GM18909 (cell line): Measurements from ENCODE around the gene TRIM59.
A peak's percentile ranks its signal among the peaks of the same experiment; 100 is the strongest.
"Not testable (repeated sequence)": the region's sequence is repeated elsewhere in the genome, so short reads cannot be mapped to it uniquely, and the experiment has no call there.

Experiments used
- ATAC-seq: cut with Tn5 transposase; IDR thresholded peaks from one replicate; pipeline ENCODE4 v1.9.1; 2021; ENCODE audit warnings: mild to moderate bottlenecking; ENCODE audit not compliant: unreplicated experiment, poor library complexity

TRIM59 gene

DNA sequence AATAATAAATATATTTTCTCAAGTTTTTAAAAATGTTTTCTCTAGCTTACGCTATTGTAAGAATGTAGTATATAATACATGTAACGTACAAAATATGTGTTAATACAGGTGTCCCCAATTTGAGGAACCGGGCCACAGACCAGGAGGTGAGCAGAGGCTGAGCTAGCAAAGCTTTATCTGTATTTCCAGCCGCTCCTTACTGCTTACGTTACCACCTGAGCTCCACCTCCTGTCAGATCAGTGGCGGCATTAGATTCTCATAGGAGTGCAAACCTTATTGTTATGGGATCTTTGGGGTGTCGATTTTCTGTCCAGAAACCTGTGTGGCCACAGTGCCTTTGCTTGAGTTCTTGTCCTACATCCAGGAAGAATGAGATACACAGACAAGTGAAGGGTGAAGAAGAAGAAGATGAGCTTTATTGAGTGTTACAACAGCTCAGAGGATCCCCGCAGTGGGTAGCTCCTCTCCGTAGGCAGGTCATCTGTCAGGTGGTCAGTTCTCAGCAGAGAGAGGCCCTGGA is 9.9 kb upstream of the TRIM59 start:
- no peak for ATAC-seq

DNA sequence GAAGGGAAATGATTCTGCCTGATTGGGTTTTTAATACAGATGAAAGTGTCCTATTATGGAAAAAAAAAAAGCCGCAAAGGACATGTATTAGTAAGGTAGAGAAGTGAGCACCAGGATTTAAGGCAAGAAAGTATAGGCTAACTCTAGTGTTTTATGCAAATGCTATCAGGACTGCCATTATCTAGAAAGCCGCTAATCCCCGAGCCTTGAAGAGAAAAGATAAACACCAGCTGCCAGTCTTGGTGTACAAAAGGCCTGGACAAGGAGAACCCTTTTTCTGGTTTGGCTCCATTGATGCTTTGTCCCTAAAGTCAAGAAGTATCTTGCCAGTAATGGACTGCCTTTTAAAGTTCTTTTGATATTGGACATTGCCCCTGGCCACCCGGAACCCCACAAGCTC is 8.6 kb upstream of the TRIM59 start:
- no peak for ATAC-seq

DNA sequence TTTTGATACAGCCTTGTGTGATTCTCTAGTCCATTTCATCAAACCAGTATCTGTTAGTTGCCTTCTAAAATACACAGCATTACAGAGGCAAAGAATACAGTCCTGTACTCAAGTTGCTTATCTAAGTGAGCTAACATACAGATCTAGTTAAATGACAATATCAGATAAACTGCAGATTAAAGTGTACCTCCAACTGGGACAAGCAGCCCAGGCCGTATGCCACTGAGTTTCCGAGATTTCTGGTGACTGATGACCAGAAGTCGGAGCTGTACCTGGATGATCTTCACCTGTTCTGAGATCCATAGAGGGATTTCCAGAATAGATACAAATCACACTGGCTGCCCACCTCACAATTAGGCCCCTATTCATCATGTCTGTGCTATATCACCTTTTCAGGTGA is 6.3 kb upstream of the TRIM59 start:
- no peak for ATAC-seq

DNA sequence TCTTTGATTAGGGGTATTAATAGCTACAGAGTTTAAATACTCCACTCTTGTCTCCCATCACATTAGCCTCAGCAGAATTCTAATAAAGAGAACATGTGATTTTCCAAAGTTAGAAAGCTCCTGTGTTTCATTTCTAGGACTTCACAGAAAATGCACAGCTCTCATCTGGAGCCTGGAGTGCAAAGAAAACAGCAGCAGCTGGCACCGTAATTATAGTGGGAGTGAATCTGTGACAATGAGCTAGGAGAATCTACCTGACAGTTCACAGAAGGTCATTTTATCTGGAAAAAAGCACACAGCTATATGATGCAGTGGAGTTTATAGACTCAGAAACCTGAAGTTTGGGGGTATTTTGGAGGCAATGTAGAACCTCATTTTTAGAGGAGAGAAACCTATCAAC is 5.4 kb upstream of the TRIM59 start:
- no peak for ATAC-seq

DNA sequence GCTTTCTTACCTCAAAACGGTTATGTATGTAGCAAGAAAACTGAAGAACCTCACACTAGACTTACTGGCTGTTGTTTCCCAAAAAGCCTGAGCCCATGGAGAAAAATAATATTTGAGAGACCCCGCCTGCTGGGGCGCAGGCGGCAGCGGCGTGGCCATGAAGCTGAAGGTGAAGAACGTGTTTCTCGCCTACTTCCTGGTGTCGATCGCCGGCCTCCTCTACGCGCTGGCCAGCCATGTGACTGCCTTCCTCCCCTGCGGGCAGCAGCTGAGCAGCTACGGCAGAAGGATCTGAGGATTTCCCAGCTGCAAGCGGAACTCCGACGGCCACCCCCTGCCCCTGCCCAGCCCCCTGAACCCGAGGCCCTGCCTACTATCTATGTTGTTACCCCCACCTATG is 2.7 kb upstream of the TRIM59 start:
- ATAC-seq, result not testable (repeated sequence)

DNA sequence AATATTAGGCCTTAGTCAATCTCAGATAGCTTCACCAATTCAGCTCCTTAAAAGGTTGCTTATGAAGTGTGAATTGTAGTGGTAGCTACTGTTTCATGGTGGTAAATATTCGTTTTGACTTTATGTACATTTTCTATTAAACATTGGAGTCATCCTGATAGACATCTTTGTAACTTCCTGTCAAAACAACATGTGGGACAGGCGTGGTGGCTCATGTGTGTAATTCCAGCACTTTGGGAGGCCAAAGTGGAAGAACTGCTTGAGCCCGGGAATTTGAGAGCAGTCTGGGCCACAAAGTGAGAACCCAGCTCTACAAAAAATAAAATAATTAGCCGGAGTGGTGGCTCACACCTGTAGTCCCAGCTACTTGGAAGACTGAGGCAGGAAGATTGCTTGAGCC is 2.0 kb upstream of the TRIM59 start:
- no peak for ATAC-seq

DNA sequence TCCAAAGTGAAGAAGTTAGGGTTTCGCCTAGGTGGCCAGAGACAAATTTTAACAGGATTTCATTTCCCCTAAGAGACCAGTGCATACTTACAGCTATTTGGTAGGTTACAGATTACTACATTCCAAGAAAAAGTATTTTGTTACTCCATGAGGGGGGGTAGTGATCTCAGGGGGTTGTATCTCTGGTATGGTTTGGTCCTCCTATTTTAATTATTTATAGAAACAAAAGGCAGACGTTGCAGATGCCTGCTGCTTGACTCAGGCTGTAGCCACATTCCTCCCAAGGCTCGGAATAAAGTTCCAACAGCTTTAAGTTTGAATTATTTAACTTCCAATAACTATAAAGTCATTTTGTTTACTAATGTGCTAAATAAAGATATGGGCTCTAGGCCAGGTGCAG is 1.3 kb upstream of the TRIM59 start:
- no peak for ATAC-seq

DNA sequence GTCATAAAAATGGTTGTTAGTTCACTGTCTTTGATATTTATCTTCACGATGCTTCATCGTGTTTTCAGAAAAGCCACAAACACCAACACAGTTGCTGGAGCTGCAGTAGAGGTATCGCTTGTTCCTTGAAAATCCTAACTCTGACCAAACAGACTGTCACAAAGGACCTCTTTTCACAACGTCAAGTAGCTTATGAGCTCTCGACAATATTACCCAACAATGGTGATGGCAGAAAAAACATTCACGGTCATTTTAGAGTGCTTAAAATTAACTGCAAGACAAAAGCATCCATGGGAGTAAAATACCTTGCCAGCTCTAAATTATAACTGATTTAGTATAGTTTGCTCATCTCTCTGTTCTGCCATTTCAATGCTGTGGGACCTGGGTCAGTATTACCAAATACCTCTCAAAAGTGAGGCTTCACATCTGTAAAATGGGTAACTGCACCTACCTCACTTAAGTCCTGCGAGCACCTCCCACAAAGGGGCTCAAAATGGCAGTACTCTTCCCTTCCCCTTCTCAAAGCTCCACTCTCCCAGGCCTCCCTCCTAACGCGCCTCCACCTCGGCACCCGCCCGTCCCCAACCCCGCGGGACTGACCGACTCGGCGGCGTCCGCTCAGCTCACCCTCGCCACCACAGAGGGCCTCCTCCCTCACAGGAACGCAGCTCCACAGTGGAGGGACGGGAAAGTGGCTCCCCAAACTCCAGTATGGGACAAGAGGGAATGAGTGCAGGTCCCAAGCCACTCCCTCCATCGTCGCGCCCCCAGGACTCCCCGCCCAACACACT is 546 bp downstream of the TRIM59 start:
- ATAC-seq, result peak; percentile 41

DNA sequence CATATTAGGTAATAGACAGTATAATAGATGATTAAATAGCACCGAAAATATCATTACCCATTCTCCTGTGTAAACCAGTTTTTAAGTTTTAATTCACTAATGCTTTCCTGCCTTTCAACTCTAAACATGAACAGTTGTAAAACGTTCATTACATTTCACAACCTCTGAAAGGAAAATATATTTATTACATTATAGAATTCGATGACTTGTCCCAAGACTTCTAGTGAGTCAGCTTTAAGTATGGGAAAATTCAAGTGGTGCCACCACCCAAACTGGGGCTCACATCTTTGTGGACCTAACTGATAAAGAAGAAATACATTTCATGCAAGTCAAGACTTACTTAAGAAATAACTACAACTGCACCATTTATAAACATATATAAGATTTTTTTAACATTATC is 2.0 kb downstream of the TRIM59 start:
- ATAC-seq, result no peak

DNA sequence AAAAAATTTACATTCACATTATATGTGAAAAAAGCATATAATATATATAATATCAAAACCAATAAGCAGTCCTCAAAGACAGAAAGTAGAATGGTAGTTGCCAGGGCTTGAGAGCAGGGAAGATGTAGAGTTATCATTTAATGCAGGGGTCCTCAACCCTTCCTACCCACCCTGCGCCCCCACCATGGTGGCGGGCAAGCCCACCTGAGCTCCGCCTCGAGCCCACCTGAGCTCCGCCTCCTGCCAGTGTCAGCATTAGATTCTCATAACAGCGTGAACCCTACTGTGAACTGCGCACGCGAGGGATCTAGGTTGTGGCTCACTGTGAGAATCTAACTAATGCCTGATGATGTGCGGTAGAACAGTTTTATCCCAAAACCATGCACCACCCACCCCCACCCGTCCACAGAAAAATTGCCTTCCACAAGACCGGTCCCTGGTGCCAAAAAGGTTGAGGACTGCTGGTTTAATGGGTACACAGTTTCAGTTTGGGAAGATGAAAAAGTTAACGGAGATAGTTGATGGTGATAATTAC is 3.0 kb downstream of the TRIM59 start:
- no peak for ATAC-seq

DNA sequence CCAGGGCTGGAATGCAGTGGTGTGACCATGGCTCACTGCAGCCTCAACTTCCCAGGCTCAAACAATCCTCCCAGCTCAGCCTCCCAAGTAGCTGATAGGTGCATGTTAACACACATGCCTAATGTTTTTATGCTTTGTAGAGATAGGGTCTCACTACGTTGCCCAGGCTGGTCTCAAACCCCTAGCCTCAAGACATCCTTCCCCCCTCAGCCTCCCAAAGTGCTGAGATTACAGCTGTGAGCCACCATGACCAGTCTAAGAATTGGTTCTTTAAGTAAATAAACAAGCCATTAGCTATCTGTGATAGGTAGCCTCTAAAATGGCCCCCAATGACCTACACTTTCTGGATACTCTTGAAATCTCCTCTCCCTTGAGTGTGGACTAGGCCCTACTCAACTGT is 3.7 kb downstream of the TRIM59 start:
- no peak for ATAC-seq

DNA sequence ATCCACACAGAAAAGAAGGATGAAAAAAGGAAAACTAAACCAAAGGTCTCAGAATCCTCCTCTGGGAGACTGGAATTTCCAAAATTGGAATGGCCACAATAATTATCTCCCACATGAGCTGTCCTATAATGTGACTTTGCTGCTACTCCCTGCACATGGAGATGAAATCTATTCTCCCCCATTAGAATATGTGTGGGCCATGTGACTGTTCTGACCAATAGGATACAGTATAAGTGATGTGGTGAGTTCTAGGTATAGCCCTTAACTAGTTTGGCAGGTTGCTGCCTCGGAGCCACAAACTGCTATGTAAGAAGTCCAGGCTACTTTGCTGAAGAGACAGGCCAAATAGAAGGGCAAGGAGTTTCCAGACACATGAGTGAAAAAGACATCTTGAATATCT is 5.2 kb downstream of the TRIM59 start:
- no peak for ATAC-seq

DNA sequence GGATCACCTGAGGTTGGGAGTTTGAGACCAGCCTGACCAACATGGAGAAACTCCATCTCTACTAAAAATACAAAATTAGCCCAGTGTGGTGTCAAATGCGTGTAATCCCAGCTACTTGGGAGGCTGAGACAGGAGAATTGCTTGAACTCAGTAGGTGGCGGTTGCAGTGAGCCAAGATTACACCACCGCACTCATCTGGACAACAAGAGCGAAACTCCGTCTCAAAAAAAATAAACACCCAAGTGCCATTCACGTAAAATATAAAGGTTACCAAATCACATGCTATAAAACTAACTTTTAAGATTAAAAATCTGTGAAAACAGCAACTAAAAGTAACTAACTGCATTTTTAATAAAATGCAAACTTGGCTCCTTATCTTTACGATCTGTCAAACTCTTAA is 8.9 kb downstream of the TRIM59 start:
- no peak for ATAC-seq

DNA sequence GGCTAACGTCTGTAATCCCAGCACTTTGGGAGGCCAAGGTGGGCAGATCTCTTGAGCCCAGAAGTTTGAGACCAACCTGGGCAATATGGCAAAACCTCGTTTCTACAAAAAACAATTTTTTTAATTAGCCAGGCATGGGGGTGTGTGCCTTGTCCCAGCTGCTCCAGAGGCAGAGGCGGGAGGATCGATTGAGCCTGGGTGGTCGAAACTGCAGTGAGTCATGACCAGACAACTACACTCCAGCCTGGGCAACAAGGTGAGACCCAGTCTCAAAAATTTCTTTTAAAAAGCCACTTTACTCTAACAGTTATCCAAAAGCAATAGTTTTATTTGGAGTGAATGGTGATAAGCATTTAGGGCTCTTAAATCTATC is 12.5 kb downstream of the TRIM59 start:
- no peak for ATAC-seq

DNA sequence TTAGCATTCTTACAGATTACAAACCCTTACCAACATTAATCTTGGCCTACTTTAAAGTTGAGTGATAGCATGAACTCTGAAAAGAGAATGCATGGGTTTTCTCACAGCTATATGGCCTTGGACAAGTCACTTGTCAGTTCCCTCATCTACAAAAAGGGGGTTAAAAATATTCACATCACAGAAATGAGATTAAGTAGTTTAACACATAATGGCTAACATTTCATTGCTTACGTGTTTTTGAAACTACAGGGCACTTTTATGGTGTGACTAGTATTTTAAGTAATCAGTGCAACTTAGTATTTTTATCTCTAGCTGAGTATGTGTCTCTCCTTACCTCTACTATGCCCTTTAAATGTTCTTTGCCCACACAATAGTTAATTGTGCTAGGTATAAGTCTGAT is 13.8 kb downstream of the TRIM59 start:
- ATAC-seq, result no peak

DNA sequence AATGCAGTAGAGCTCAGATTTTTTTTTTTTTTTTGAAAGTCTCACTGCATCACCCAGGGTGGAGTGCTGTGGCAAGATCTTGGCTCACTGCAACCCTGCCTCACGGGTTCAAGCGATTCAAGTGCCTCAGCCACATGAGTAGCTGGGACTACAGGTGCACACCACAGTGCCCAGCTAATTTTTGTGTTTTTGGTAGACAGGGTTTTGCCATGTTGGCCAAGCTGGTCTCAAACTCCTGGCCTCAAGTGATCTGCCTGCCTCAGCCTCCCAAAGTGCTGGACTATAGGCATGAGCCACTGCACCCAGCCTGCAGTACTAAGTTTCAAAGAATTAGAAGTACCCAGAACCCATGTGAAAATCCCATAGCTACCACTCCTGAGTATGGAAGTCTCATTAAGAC is 14.5 kb downstream of the TRIM59 start:
- no peak for ATAC-seq

DNA sequence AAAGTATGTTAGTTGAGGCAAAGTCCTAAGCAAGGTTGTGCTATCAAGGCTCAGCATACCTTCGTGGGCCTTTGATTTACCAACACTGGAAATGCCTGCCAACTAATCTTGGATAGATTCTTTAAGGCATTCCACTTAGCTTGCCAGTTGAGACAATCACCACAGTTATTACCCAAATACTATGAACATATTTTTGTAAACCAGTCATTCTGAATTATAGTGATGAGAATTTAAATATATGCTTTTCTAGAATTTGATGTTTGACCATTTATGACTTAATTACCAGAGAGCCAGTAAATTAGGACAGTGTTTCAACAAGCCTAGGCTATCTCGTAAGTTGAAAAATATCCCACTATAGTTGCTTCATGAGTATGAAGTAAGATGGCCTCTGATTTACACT is 15.5 kb downstream of the TRIM59 start:
- no peak for ATAC-seq

DNA sequence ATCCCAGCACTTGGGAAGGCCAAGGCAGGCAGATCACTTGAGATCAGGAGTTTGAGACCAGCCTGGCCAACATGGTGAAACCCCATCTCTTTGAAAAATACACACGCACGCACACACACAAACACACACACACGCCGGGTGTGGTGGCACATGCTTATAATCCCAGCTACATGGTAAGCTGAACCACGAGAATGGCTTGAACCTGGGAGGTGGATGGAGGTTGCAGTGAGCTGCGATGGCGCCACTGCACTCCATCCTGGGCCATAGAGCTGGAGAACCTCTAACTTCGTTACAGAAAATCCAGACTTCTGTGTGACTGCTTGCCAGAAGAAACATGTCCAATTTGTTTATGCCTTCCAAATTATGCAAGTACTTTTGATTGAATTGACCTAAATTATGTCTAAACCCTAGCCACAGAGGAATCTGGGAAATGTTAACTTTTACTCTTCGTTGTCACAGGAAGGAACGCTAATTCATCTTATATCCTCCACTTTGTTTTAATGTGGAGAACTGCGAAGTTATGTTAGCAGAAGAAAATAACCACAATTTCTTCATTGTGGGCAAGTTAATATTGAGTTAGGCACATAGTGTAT is 21.7 kb downstream of the TRIM59 start:
- no peak for ATAC-seq

DNA sequence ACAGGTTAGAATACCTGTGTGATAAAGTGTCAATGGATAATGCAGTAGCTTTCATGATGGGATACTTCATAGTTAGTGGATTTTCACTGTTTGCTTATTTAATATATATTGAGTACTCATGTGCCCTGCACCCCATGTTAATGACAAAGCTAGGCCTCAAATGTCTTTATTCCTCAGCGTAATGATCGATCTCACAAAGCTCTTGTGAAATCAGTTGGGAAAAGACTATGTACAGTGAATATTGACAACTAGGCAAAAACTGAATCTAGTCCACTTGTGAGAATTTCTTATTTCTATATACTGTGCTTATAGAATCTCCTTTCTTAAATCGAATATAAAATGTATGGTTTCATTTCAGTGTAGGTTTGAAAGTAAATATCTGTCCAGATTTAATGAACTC is 32.3 kb downstream of the TRIM59 start:
- no peak for ATAC-seq

DNA sequence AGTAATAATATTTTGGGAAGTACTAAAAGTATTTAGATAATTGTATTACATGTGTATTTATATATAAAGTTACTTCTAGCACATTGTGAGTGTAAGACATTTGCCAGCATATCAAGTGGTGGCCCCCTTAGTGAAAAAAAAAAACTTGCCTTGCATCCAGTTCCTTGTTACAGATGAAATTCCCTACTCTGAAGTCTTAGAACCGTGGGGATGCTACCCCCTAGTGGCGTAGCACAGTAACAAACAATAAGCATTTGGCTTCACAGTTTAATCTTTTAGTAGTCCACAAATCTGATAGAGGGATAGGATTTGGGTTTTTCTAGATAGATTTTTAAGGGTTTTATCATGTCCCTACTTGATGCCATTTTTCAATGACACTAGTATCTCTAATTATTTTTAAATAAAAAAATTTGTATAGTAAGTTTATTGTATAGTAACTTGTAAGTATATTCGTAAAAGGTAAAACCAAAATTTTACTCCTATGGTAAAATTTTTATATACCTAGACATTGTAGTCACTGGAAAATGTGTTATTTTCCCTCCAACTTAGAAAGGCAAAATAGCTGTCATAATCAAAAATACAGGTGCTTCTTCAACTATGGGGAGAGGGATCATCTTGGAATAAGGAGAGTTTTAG is 35.9 kb downstream of the TRIM59 start:
- ATAC-seq, result peak; percentile 77

DNA sequence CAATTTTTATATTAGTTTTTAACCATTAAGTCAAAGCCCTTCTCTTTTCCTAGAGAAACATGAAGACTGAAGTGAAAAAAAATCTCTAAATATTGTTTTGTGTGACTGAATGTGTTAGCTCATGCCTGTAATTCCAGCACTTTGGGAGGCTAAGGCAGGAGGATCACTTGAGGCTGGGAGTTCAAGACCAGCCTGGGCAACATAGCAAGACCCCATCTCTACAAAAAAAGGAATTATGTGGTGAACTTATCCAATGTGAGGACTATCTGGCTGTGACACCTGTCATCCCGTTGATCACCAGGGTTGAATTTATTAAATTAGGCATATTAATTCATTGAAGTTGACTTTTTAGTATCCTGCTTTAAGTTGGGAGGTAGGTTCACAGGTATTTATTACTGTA is 37.1 kb downstream of the TRIM59 start:
- ATAC-seq, result no peak
